NK-92 (cell line): ENCODE data around the gene ATG14.
"Not testable (repeated sequence)": the region's sequence is repeated elsewhere in the genome, so short reads cannot be mapped to it uniquely, and the experiment has no call there.

Source experiments
- DNase-seq: peaks from one replicate; lab custom pipeline; 2025; ENCODE audit not compliant: unreplicated experiment; lab: John Stamatoyannopoulos, UW

ATG14 gene

GRCh38 chr14:55352201-55352600 lies 59.4 kb downstream of the ATG14 start:
- no peak for DNase-seq

GRCh38 chr14:55351111-55351510 lies 60.5 kb downstream of the ATG14 start:
- DNase-seq = no peak

GRCh38 chr14:55350461-55350860 lies 61.2 kb downstream of the ATG14 start:
- DNase-seq = no peak

- no peak for DNase-seq
Measured at GRCh38 chr14:55349565-55349964, 62.1 kb downstream of the ATG14 start.

- no peak for DNase-seq
Measured at GRCh38 chr14:55348766-55349453, 62.7 kb downstream of the ATG14 start.

- DNase-seq = no peak
Measured at GRCh38 chr14:55347748-55348147, 63.9 kb downstream of the ATG14 start.

GRCh38 chr14:55347040-55347439 lies 64.6 kb downstream of the ATG14 start:
- no peak for DNase-seq

GRCh38 chr14:55344582-55345163 lies 67.0 kb downstream of the ATG14 start:
- DNase-seq = not testable (repeated sequence)

- no peak for DNase-seq
Measured at GRCh38 chr14:55341781-55342180, 69.8 kb downstream of the ATG14 start.

- no peak for DNase-seq
Measured at GRCh38 chr14:55340482-55340881, 71.1 kb downstream of the ATG14 start.

GRCh38 chr14:55339770-55340169 lies 71.9 kb downstream of the ATG14 start:
- DNase-seq = no peak

- DNase-seq = no peak
Measured at GRCh38 chr14:55336691-55337090, 74.9 kb downstream of the ATG14 start.

GRCh38 chr14:55336162-55336561 lies 75.5 kb downstream of the ATG14 start:
- no peak for DNase-seq

GRCh38 chr14:55333711-55334485 lies 77.7 kb downstream of the ATG14 start:
- DNase-seq = no peak

GRCh38 chr14:55332654-55333570 lies 78.7 kb downstream of the ATG14 start:
- no peak for DNase-seq

GRCh38 chr14:55329999-55330710 lies 81.5 kb downstream of the ATG14 start:
- DNase-seq = no peak

GRCh38 chr14:55328317-55328716 lies 83.3 kb downstream of the ATG14 start:
- DNase-seq = no peak

GRCh38 chr14:55327179-55327578 lies 84.5 kb downstream of the ATG14 start:
- no peak for DNase-seq

GRCh38 chr14:55324812-55325211 lies 86.8 kb downstream of the ATG14 start:
- DNase-seq = no peak

GRCh38 chr14:55323910-55324309 lies 87.7 kb downstream of the ATG14 start:
- no peak for DNase-seq
